Measurements from ENCODE around the gene RAD9A.

DNA sequence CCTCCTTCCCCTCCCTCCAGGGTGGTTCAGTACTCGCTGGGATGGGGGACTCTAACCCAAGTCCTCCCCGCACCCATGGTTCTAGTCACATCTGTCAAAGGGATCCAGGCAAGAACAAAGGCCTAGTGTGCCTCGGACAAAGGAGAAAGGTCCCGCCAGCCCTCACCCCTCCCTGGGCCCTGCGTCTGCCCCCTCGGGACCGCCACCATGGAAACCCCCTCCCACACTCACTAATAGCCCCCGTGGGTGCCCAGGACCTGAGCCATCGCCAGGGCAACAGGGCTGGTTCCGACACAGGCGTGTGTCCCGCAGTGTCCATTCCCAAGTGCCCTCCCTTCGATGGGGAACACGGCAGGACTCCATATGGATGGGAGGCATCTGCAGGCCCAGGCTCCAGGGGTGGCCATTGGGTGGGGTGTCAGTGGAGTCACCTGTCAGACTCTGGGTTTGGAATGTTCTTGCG lies 18.6 kb downstream of the RAD9A start:
- TF ChIP-seq MYC (IDR thresholded peaks at IDR 0.05; ENCODE audit: low read depth, low read length) (no peak), POLR2A (IDR thresholded peaks at IDR 0.05; ENCODE audit: extremely low read depth, insufficient read length) (peak; percentile 11)
- TF ChIP-seq, protein P1, sequence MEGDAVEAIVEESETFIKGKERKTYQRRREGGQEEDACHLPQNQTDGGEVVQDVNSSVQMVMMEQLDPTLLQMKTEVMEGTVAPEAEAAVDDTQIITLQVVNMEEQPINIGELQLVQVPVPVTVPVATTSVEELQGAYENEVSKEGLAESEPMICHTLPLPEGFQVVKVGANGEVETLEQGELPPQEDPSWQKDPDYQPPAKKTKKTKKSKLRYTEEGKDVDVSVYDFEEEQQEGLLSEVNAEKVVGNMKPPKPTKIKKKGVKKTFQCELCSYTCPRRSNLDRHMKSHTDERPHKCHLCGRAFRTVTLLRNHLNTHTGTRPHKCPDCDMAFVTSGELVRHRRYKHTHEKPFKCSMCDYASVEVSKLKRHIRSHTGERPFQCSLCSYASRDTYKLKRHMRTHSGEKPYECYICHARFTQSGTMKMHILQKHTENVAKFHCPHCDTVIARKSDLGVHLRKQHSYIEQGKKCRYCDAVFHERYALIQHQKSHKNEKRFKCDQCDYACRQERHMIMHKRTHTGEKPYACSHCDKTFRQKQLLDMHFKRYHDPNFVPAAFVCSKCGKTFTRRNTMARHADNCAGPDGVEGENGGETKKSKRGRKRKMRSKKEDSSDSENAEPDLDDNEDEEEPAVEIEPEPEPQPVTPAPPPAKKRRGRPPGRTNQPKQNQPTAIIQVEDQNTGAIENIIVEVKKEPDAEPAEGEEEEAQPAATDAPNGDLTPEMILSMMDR (IDR thresholded peaks at IDR 0.05; ENCODE audit: low read depth, low read length): no peak

Data from NB4 (cell line).